OCI-LY7 (cell line): ENCODE measurements around the gene MGMT. TPM values are rescaled to one million over a fixed set of nuclear protein-coding genes. Genes with fewer than 3 reads are reported as not detected.

Experiments
- BruUV-seq: library from RNA; stranded (reverse); fragments of 400-500 nt; replicated peaks from 2 replicates; lab custom pipeline; 2021; lab: Mats Ljungman, UMichigan
- CTCF ChIA-PET: fragments of 300-600 bp; sonication (Branson Sonifier 250); formaldehyde crosslinking; loops from one replicate; lab custom pipeline; 2022; ENCODE audit warnings: antibody characterized with exemption; ENCODE audit not compliant: unreplicated experiment; lab: Charles Lee
- POLR2A ChIA-PET: fragments of 300-600 bp; sonication (Branson Sonifier 250); formaldehyde crosslinking; loops from one replicate; lab custom pipeline; 2022; ENCODE audit warnings: antibody characterized with exemption; lab: Charles Lee
- DNase-seq: peaks from one replicate; pipeline ENCODE4 v3.0.0-alpha.2; 2015; ENCODE audit warnings: low spot score
- H2AFZ ChIP-seq: fragments of 200-600 bp; sonication (generic), shearing (Covaris generic); 2 replicates; pipeline ENCODE4 v1.6.1; 2014; ENCODE audit warnings: mild to moderate bottlenecking, antibody characterized with exemption, low read length, moderate library complexity
- H3K27ac ChIP-seq: fragments of 200-600 bp; sonication (generic); 2 replicates; pipeline ENCODE4 v1.5.1; 2014; ENCODE audit warnings: mixed run types, low read depth, mild to moderate bottlenecking, moderate library complexity, low read length, inconsistent platforms; ENCODE audit not compliant: poor library complexity, severe bottlenecking
- H3K36me3 ChIP-seq: fragments of 200-600 bp; sonication (generic); 2 replicates; pipeline ENCODE4 v1.6.1; 2014; ENCODE audit warnings: mild to moderate bottlenecking, antibody characterized with exemption, low read length, moderate library complexity, mixed read lengths; ENCODE audit not compliant: insufficient read depth
- H3K4me1 ChIP-seq: fragments of 200-600 bp; sonication (generic); 2 replicates; pipeline ENCODE4 v1.5.1; 2014; ENCODE audit warnings: mild to moderate bottlenecking, low read length; ENCODE audit not compliant: insufficient read depth, poor library complexity, severe bottlenecking
- H3K4me2 ChIP-seq: fragments of 200-600 bp; sonication (generic); 2 replicates; pipeline ENCODE4 v1.6.1; 2014; ENCODE audit warnings: mild to moderate bottlenecking, low read length
- H3K4me3 ChIP-seq: fragments of 200-600 bp; sonication (generic); 2 replicates; pipeline ENCODE4 v1.5.1; 2014; ENCODE audit warnings: mild to moderate bottlenecking, low read depth, low read length; ENCODE audit not compliant: poor library complexity, severe bottlenecking
- H3K79me2 ChIP-seq: fragments of 200-600 bp; sonication (generic); 2 replicates; pipeline ENCODE4 v1.6.1; 2016; ENCODE audit warnings: low read depth, mild to moderate bottlenecking, low read length, moderate library complexity, mixed read lengths; ENCODE audit not compliant: insufficient read depth
- H3K9me2 ChIP-seq: fragments of 200-600 bp; sonication (generic); 2 replicates; pipeline ENCODE4 v1.6.1; 2016; ENCODE audit warnings: mild to moderate bottlenecking, low read length, mixed read lengths; ENCODE audit not compliant: insufficient read depth
- H3K9me3 ChIP-seq: fragments of 200-600 bp; sonication (generic); 2 replicates; pipeline ENCODE4 v1.6.1; 2014; ENCODE audit warnings: mild to moderate bottlenecking, mixed run types, low read length, mixed read lengths
- H4K20me1 ChIP-seq: fragments of 200-600 bp; sonication (generic); 2 replicates; pipeline ENCODE4 v1.6.1; 2014; ENCODE audit warnings: mild to moderate bottlenecking, antibody characterized with exemption, low read length, moderate library complexity, mixed read lengths; ENCODE audit not compliant: insufficient read depth
- CTCF ChIP-seq: fragments of 200-600 bp; sonication (generic); conservative IDR thresholded peaks from 2 replicates; pipeline ENCODE4 v1.5.1; 2014; ENCODE audit warnings: mild to moderate bottlenecking, antibody characterized with exemption, low read length, moderate library complexity, mixed read lengths
- EZH2phosphoT487 ChIP-seq: fragments of 200-600 bp; sonication (generic); IDR thresholded peaks from 2 replicates; pipeline ENCODE4 v1.6.1; 2018; ENCODE audit warnings: low read depth, borderline replicate concordance, mild to moderate bottlenecking, mixed run types, antibody characterized with exemption, low read length, moderate library complexity, mixed read lengths
- intact Hi-C: fragments of 100-400 bp; cut with micrococcal nuclease; formaldehyde crosslinking; loops from one replicate; pipeline ENCODE4 v1.10.0; 2022; ENCODE audit not compliant: unreplicated experiment
- total RNA-seq, 2 experiments: library from RNA; depleted of rRNA in 1 of 2; stranded (reverse); fragments of >200 nt in 1 of 2; shearing (Covaris generic) in 1 of 2; gene quantifications; 2 replicates each; pipeline ENCODE4 v1.2.3, GENCODE V29; 2014 to 2022

The MGMT gene
- total RNA-seq, 2 experiments from 2014 or later: 19.7 to 25.0 TPM

- H4K20me1 ChIP-seq: no peaks in the 10 kb centered on the region
- TF ChIP-seq EZH2phosphoT487 (no peak), CTCF (no peak)
- H3K79me2 ChIP-seq: no peaks in the 10 kb centered on the region
- H3K27ac ChIP-seq: no peak overlapping the region
- no peak overlapping the region for H3K4me3 ChIP-seq
- ChIA-PET POLR2A (no interaction called here), CTCF (no interaction called here)
- H3K4me1 ChIP-seq: no peaks in the 10 kb centered on the region
- DNase-seq: no peak
- H3K9me2 ChIP-seq: no peaks in the 10 kb centered on the region
- no TSS peak for BruUV-seq
- no peak overlapping the region for H2AFZ ChIP-seq
- H3K9me3 ChIP-seq: no peaks in the 10 kb centered on the region
- no peak overlapping the region for H3K4me2 ChIP-seq
- intact Hi-C loops: no loop called here
- H3K36me3 ChIP-seq: no peaks in the 10 kb centered on the region
Measured at GRCh38 chr10:129418496-129419225, 48.4 kb upstream of the MGMT start.

- no peaks in the 10 kb centered on the region for H3K9me2 ChIP-seq
- TF ChIP-seq CTCF (no peak), EZH2phosphoT487 (no peak)
- ChIA-PET POLR2A (no interaction called here), CTCF (no interaction called here)
- no peak overlapping the region for H3K4me2 ChIP-seq
- H3K4me3 ChIP-seq: no peak overlapping the region
- DNase-seq: no peak
- intact Hi-C loops: no loop called here
- H2AFZ ChIP-seq: no peak overlapping the region
- no peak overlapping the region for H3K27ac ChIP-seq
- no peaks in the 10 kb centered on the region for H3K79me2 ChIP-seq
- no TSS peak for BruUV-seq
- no peaks in the 10 kb centered on the region for H3K4me1 ChIP-seq
- no peaks in the 10 kb centered on the region for H3K9me3 ChIP-seq
- no peaks in the 10 kb centered on the region for H3K36me3 ChIP-seq
- H4K20me1 ChIP-seq: no peaks in the 10 kb centered on the region
Measured at GRCh38 chr10:129419397-129419796, 47.6 kb upstream of the MGMT start.

GRCh38 chr10:129421399-129422010 is 45.5 kb upstream of the MGMT start:
- no peak for TF ChIP-seq CTCF
- TF ChIP-seq EZH2phosphoT487: no peak
- ChIA-PET CTCF (no interaction called here), POLR2A (no interaction called here)
- H3K9me2 ChIP-seq: no peaks in the 10 kb centered on the region
- no peaks in the 10 kb centered on the region for H4K20me1 ChIP-seq
- no peak overlapping the region for H2AFZ ChIP-seq
- intact Hi-C loops: no loop called here
- no peaks in the 10 kb centered on the region for H3K36me3 ChIP-seq
- no peaks in the 10 kb centered on the region for H3K4me1 ChIP-seq
- H3K4me2 ChIP-seq: no peak overlapping the region
- BruUV-seq: no TSS peak
- H3K4me3 ChIP-seq: no peak overlapping the region
- H3K79me2 ChIP-seq: no peaks in the 10 kb centered on the region
- no peak overlapping the region for H3K27ac ChIP-seq
- H3K9me3 ChIP-seq: no peaks in the 10 kb centered on the region
- no peak for DNase-seq
